ENCODE data around the gene GSTM2.

DNA sequence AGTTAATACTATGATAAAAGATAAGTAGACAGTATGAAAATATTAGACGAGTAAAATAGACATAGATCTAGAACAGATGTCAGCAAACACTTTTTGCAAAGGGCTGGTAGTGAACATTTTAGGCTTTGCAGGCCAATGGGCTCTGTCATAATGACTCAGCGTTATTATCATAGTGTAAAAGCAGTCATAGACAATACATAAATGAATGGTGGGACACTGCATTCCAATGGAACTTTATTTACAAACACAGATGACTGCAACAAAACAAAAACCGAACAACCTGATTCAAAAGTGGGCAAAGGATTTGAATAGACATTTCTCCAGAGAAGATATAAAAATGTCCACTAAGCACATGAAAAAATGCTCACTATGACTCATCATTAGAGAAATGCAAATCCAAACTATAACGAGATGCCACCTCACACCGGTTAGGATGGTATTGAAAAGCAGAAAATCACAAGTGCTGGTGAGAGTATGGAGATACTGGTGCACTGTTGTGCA, 51.5 kb downstream of the GSTM2 start:
- TF ChIP-seq, protein P1, sequence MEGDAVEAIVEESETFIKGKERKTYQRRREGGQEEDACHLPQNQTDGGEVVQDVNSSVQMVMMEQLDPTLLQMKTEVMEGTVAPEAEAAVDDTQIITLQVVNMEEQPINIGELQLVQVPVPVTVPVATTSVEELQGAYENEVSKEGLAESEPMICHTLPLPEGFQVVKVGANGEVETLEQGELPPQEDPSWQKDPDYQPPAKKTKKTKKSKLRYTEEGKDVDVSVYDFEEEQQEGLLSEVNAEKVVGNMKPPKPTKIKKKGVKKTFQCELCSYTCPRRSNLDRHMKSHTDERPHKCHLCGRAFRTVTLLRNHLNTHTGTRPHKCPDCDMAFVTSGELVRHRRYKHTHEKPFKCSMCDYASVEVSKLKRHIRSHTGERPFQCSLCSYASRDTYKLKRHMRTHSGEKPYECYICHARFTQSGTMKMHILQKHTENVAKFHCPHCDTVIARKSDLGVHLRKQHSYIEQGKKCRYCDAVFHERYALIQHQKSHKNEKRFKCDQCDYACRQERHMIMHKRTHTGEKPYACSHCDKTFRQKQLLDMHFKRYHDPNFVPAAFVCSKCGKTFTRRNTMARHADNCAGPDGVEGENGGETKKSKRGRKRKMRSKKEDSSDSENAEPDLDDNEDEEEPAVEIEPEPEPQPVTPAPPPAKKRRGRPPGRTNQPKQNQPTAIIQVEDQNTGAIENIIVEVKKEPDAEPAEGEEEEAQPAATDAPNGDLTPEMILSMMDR (IDR thresholded peaks at IDR 0.05): no peak
- TF ChIP-seq POLR2A (IDR thresholded peaks at IDR 0.05): no peak
